GM18505 (cell line): Measurements from ENCODE around the gene ABTB1.

ENCODE experiments used
- ATAC-seq: cut with Tn5 transposase; IDR thresholded peaks from one replicate; pipeline ENCODE4 v1.9.1; 2021; ENCODE audit not compliant: unreplicated experiment
- POLR2A ChIP-seq: IDR thresholded peaks from 4 replicates; pipeline ENCODE4 v1.6.1; 2011; ENCODE audit warnings: borderline replicate concordance; ENCODE audit not compliant: insufficient read depth, insufficient read length; ENCODE audit errors: extremely low read depth

The ABTB1 gene

DNA sequence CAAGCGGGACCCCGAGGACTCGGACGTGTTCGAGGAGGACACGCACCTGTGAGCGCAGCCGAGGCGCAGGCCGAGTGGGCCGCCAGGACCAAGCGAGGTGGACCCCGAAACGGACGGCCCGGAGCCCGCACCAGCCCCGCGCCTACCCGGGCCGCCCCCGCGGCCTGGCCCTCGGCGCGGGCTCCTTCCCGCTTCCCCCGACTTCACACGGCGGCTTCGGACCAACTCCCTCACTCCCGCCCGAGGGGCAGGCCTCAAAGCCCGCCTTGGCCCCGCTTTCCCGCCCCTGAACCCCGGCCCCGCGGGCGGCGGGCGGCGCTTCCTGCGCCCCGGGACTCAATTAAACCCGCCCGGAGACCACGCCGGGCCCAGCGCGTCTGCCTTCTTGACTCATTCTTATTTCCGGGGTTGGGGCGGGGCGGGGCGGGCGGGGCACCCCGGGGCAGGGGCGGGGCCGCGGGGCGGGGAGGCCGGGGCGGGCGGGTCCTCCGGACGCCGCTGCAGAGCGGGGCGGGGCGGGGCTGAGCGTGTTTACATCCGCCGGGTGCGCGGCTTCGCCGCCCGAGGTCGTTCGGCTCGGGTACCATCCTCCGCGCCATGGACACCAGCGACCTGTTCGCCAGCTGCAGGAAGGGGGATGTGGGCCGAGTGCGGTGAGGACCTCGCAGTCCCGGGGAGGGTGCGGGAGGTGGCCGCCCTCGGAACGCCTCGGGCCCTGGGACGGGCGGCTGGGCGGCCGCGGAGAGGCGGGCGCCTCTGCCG lies at the start of gene ABTB1:
ABTB1 (plus strand) TSS at position 524 of the 762 bp plus-strand sequence; CDS start at position 598, 74 bp downstream.
- TF ChIP-seq POLR2A = peak; percentile 90
- peak; percentile 62 for ATAC-seq

DNA sequence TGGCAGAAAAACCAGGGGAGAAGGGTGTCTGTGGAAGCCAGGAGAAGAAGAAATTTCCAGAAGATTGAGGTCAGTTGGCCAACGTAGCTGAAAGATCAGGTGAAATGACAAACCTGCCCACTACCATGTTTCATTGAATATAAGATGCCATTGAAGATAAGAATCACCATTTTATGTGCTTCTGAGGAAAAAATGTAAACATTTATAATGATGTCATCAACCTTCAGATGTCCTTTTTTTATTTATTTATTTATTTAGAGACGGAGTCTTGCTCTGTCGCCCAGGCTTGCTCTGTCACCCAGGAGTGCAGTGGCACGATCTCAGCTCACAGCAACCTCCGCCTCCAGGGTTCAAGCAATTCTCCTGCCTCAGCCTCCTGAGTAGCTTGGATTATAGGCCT lies 48.7 kb upstream of the ABTB1 start:
- no peak for ATAC-seq
- no peak for TF ChIP-seq POLR2A

DNA sequence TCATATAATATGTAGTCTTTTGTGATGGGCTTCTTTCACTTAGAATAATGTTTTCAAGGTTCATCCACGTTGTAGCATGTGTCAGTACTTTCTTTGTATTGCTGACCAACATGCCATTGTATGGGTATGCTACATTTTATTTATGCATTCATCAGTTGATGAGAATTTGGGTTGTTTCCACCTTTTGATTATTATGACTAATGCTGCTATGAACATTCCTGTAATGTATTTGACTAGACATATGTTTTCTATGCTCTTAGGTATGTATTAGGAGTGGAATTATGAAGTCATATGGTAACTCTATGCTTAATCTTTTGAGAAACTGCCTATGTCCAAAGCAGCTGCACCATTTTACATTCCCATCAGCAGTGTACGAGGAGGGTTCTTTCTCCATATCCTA lies 46.9 kb upstream of the ABTB1 start:
- no peak for TF ChIP-seq POLR2A
- ATAC-seq = no peak

DNA sequence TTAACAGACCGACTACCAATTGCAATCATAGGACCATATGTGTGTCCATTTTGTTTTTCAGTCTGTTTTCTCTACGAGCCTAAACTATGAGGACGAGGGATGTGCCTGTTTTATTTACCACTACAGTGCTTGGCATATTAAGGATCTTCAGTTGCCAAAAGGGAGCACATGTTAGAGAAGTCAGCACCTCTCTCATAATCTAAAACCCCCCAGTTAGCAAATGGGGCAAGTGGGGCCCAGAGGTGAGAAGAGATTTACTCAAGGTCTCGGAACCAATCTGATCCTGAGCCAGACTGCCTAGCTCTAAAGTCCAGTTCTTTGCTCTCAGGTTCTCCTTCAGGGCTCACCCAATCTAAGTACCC lies 44.3 kb upstream of the ABTB1 start:
- TF ChIP-seq POLR2A = no peak
- no peak for ATAC-seq

DNA sequence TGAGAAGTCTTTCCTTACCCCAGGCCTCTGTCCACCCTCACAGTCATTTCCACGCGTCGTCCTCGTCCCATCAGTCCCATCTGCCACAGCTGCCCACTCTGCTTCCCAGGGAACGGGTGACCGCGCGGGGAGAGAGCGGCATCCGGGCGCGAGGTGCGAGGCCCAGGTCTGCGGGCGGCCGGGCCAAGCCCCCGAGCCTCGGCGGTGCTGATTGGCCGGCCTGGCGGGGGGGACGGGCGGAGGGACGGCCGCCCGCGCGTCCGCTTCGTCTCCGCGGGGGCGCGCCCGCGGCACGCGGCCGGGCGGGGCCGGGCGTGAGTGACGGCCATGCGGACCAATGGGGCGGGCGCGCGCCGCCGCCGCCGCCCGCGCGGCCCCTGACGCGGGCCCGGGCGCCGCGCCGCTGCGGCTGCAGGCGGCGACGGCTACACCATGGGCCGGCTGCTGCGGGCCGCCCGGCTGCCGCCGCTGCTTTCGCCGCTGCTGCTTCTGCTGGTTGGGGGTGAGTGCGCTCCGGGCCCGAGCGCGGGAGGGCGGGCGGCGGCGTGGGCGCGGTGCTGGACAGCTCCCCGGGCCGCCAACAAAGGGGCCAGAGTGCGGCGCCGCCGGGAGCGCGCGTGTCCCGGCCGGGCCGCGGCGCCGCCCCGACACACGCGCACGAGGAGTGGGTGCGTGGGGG lies 43.8 kb upstream of the ABTB1 start, which contains the start of gene PODXL2:
PODXL2 (plus strand) TSS at position 398 of the 679 bp plus-strand sequence; CDS start at position 433, 35 bp downstream.
- ATAC-seq = peak; percentile 53
- TF ChIP-seq POLR2A = no peak

DNA sequence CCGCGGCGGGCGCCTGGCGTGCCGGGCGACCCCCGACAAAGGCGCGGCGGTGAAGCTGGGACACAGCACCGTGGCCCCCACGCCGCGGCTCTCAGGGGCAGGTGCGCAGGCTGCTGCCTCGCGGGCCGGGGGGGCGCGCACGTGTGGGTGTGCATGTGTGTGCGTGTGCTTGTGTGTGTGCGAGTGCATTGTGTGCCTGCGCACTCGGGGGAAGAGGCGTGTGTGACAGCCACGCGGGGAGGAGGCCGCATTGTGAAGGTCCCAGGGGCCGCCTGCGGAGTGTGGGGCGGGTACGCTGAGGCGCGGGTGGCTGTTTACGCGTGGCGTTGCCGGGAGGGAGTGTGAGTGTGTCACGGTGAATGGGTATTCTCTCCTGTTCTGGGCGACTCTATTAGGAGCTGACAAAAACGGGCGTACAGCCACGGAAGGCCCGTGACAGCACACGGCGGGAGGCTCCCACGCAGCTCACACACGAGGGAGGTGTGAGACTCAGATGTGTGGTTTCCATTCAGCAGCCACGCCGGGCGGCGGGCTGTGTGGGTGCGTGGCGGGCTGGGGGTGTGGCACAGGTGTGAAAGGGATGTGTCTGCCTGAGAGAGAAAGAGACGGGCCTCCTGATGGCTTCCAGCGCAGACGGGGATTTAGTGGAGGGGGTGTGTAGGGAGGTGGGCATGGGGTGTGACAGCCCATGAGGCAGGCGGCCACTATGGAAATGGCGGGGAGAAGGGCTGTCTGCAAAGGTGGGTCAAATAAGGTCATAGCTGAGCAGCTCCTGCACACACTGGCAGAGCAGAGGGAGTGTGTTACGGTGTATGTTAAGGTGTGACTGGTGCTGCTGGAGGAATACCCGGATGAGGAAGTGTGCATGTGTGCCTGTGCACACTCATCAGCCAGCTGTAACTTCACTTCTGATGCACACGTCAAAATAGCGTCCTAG lies 43.0 kb upstream of the ABTB1 start:
- peak; percentile 27 for ATAC-seq
- TF ChIP-seq POLR2A = no peak

DNA sequence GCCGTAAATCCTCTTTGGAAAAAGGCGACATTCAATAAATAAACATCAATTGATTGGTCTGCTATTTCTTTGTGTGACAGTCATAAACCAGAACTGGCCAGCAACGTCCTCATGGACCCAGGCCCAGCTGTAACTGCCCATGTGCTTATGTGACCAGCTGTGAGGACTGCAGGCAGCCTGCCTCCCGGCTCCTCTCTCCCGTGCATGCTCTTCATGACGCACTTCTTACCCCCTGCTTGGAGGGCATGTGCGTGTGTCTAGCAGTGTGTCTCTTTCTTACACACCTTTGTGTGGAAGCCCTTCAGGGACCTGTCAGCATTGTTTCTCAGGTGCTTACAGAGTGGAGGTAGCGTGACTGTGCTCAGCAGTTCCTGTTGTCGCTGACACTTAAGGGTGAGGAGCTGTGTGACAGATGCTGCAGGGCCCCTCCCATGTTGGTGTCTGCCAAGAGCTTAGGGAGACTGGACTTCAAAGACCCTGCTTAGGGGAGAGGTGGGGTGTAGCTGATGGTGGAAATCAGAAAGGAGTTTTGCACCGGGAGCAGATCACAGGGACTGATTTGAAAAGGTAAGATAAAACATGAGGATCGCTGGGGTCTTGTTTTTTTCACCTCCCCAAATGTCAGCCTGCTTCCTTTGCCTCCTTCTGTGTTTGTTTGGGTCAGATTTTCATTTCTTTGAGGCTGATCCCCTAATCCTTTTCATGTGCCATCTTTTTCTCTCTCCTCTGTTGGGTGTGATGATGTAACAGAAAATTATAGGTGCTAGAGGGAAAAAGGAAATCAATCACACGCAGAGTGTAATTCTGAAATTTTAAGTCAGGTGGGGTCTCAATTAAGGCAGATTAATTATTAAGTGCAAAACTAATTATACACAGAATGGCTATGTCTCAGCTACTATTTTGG lies 41.7 kb upstream of the ABTB1 start:
- ATAC-seq = no peak
- no peak for TF ChIP-seq POLR2A

DNA sequence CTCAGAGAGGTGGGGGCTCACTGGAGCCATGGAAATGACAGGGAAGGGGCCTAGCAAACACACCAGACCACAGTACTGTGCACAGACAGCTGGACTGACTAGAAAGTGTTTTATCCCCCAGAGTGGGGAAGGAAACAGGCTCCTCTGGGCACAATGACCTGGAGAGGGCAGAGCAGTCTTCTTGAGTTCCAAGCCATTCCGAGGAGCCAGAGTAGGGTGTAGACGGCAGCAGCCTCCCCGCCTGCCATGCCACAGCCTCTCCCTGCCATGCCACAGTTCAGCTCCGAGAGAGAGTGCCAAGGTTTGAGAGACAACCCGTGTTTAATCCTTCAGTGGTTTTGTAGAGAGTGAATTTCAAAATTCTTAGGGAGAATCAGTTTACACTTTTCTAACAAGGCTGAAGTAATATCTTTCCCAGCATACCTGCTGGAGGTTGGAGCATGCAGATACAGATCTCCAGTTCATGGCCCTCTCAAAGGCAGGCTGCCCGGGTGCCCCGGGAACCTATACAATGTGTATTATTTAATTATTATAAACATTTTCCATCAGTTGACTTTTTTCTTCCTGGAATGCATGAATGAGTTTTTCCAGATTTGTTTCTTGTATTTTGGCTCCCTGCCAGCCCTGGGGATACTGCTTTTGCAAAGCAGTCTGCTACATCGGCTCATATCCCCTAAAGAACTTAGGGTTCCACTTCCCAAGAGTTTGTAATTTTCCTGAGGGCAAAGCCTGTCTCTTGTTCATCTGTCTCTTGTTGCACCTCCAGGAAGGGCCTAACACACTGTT lies 40.5 kb upstream of the ABTB1 start:
- ATAC-seq = no peak
- no peak for TF ChIP-seq POLR2A

DNA sequence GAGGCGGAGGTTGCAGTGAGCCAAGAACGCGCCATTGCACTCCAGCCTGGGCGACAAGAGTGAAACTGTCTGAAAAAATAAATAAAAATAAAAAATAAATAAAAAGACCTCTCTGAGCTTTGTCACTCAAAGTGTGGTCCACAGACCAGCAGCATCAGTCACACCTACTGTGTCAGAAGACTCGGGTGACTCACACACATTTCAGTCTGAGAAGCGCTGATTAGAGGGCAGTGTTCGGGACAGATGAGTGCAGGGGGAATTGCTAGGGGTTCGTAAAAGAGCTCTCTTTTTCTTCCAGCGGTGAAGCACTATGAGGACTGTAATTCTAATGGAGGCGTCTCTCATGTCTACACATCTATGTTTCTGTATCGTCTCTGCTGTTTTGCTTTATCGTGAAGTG lies 38.1 kb upstream of the ABTB1 start:
- no peak for ATAC-seq
- no peak for TF ChIP-seq POLR2A

DNA sequence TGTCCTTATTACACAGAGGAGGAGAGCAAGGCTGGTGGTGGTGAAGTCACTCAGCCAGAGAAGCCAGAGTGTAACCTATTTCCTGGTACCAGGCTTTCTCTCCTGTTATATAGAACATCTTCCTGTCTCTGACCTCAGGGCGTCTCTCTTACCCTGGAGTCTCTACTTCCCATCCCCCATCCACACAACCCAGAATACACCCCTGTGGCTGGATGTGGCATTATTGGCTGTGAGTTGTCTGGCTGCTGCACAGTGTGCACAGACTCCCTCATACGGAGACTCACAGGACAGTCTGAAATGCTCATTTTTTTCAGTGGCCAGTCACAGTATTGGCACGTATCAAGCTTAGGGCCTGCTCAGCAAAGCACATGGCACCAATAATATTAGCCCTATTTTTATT lies 35.2 kb upstream of the ABTB1 start:
- no peak for TF ChIP-seq POLR2A
- no peak for ATAC-seq

DNA sequence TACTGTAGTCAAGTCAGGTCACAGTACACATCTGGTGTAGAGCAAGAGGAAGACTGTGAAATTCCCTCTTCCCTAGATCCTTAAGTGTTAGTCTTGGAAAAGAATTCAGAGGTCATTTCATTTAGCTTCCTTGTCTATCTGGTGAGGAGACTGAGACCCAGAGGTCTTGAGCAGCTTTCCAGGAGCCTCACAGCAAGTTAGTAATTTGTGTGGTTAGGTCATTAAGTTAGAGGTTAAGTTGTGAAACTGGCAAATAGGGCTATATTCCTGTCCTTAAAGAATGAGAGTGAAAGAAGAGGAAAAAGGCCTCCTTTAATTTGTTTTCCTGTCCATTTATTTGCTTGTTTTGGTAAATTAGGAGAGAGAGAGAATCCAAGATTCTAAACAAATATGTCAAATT lies 34.8 kb upstream of the ABTB1 start:
- ATAC-seq = no peak
- TF ChIP-seq POLR2A = no peak
